Measurements from ENCODE around the gene PPP3CA.

Gene PPP3CA

GRCh38 chr4:100977746-100978397, 369.5 kb downstream of the PPP3CA start:
- DNase-seq (ENCODE audit: extremely low read depth in 1 of 2, low read depth in 1 of 2) = no peak

GRCh38 chr4:100977274-100977673, 370.1 kb downstream of the PPP3CA start:
- DNase-seq (ENCODE audit: extremely low read depth in 1 of 2, low read depth in 1 of 2) = no peak
